HG03060 (cell line): ENCODE measurements around the gene NDUFC2.
"Not testable (repeated sequence)": the region's sequence is repeated elsewhere in the genome, so short reads cannot be mapped to it uniquely, and the experiment has no call there.

Source experiments
- ATAC-seq: cut with Tn5 transposase; IDR thresholded peaks from one replicate; pipeline ENCODE4 v1.9.1; 2021; ENCODE audit warnings: low read depth, moderate number of reproducible peaks; ENCODE audit not compliant: unreplicated experiment

Gene NDUFC2

GRCh38 chr11:78079232-78080083 is at the start of gene NDUFC2:
Gene NDUFC2 (minus strand): TSS chr11:78079862. CDS start chr11:78079744, 118 bp downstream.
- ATAC-seq: no peak

GRCh38 chr11:78127403-78127802 is 47.7 kb upstream of the NDUFC2 start:
- no peak for ATAC-seq

- ATAC-seq: no peak
Observed at GRCh38 chr11:78112582-78113275, 33.1 kb upstream of the NDUFC2 start.

GRCh38 chr11:78111298-78111697 is 31.6 kb upstream of the NDUFC2 start:
- ATAC-seq: no peak

GRCh38 chr11:78110830-78111229 is 31.2 kb upstream of the NDUFC2 start:
- no peak for ATAC-seq

- no peak for ATAC-seq
Observed at GRCh38 chr11:78110351-78110750, 30.7 kb upstream of the NDUFC2 start.

GRCh38 chr11:78109081-78110015 is 29.7 kb upstream of the NDUFC2 start:
- no peak for ATAC-seq

- ATAC-seq: no peak
Observed at GRCh38 chr11:78100676-78101472, 21.2 kb upstream of the NDUFC2 start.

GRCh38 chr11:78100261-78100660 is 20.6 kb upstream of the NDUFC2 start:
- ATAC-seq: no peak

- ATAC-seq: no peak
Observed at GRCh38 chr11:78099666-78100065, 20.0 kb upstream of the NDUFC2 start.

GRCh38 chr11:78097666-78098385 is 18.2 kb upstream of the NDUFC2 start:
- no peak for ATAC-seq

GRCh38 chr11:78094250-78094649 is 14.6 kb upstream of the NDUFC2 start:
- ATAC-seq: no peak

- not testable (repeated sequence) for ATAC-seq
Observed at GRCh38 chr11:78086521-78087074, 6.9 kb upstream of the NDUFC2 start.

- no peak for ATAC-seq
Observed at GRCh38 chr11:78085972-78086371, 6.3 kb upstream of the NDUFC2 start.

- ATAC-seq: not testable (repeated sequence)
Observed at GRCh38 chr11:78084506-78084905, 4.8 kb upstream of the NDUFC2 start.

- no peak for ATAC-seq
Observed at GRCh38 chr11:78083021-78083420, 3.4 kb upstream of the NDUFC2 start.

GRCh38 chr11:78082146-78082545 is 2.5 kb upstream of the NDUFC2 start:
- ATAC-seq: no peak

GRCh38 chr11:78081583-78081982 is 1.9 kb upstream of the NDUFC2 start:
- ATAC-seq: no peak
